ENCODE data around the gene R3HDM4. TPM values are rescaled to one million over a fixed set of nuclear protein-coding genes. Genes with fewer than 3 reads are reported as not detected.

The R3HDM4 gene
- total RNA-seq, 1 donor from 2014 or later, result 35.8 TPM

DNA sequence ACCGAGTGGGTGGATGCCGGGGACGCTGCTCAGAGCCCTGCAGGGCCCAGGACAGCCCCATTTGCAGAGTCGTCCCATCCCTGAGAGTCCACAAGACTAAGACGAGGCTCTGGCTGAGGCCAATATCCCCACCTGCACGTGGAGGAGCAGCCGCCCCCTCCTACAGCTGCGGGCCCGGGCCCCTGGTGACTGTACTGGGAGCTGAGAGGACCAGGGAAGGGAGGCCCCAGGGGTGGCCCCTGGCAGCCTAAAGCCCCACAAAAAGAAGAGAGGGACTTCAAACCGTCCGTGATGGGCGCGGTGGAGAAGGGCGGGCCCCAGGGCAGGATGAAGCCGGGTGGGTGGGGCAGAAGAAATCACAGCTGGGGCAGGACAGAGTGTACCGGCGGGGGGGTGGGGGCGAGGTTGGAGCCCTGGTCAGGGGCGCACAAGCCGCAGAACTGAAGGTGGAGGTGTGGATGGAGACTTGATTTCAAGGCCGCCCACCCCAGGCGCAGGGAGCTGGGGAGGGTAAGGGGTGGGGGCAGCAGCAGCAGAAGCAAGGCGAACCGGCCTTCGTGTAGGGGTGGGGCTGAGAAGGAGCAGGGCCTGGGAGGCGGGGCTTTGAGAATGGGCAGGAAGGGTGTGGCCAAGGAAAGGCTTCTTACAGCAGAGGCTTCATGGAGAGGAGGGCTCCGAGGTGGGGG is 40.6 kb downstream of the R3HDM4 start:
- Histone ChIP-seq H3K4me3 (ENCODE audit: low read depth, low read length) (peak overlapping the region; percentile 10), H3K36me3 (ENCODE audit: control insufficient read depth, insufficient read depth, low read length) (peaks cover 13% of the 10 kb centered on the region)

DNA sequence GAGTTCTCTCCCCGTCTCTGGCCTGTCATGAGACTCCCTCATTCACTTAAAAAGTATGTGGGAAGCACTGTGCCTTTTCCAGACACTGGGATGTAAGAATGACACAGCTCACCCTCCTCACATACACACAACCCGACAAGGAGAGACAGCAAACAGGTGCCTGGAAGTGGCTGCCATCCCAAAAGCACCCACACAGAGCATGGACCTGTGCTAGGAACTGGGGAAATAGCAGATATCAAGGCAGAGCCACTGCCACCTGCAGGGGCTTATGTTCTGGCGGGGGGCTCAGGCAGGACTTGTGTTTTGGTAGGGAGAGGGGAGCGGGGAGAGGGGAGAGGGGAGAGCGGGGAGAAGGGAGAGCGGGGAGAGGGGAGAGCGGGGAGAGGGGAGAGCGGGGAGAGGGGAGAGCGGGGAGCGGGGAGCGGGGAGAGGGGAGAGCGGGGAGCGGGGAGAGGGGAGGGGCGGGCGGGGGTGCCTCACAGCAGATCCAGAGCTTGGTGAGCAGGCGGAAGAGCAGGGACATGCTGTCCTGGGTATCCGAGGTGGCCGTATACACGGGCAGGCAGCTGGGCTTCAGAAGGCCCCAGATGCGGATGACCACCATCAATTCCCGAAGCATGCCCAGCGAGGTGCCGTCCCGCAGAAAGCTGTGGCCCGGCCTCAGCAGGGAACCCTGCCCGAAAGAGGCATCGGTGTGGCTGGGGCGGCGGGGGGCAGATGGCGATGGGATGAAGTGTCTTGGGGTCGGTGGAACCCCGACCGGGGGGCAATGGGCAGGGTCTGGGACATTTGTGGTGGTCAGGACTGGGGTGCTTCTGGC is 41.4 kb downstream of the R3HDM4 start:
- Histone ChIP-seq H3K4me3 (ENCODE audit: low read depth, low read length) (peak overlapping the region; percentile 10), H3K36me3 (ENCODE audit: control insufficient read depth, insufficient read depth, low read length) (peaks cover 11% of the 10 kb centered on the region), H3K27me3 (ENCODE audit: control insufficient read depth, insufficient read depth, low read length) (no peaks in the 10 kb centered on the region)
- FAIRE-seq (no peak), DNase-seq (ENCODE audit: low read depth) (peak; percentile 20)
- TF ChIP-seq, protein P1, sequence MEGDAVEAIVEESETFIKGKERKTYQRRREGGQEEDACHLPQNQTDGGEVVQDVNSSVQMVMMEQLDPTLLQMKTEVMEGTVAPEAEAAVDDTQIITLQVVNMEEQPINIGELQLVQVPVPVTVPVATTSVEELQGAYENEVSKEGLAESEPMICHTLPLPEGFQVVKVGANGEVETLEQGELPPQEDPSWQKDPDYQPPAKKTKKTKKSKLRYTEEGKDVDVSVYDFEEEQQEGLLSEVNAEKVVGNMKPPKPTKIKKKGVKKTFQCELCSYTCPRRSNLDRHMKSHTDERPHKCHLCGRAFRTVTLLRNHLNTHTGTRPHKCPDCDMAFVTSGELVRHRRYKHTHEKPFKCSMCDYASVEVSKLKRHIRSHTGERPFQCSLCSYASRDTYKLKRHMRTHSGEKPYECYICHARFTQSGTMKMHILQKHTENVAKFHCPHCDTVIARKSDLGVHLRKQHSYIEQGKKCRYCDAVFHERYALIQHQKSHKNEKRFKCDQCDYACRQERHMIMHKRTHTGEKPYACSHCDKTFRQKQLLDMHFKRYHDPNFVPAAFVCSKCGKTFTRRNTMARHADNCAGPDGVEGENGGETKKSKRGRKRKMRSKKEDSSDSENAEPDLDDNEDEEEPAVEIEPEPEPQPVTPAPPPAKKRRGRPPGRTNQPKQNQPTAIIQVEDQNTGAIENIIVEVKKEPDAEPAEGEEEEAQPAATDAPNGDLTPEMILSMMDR (IDR thresholded peaks at IDR 0.05; ENCODE audit: insufficient read depth, low read length, severe bottlenecking), result no peak

More for the DNA sequence above, 40.6 kb downstream of the R3HDM4 start:
- no peaks in the 10 kb centered on the region for H3K27me3 ChIP-seq (ENCODE audit: control insufficient read depth, insufficient read depth, low read length)
- FAIRE-seq, result no peak
- DNase-seq (ENCODE audit: low read depth), result peak; percentile 75
- TF ChIP-seq, protein P1 (IDR thresholded peaks at IDR 0.05; ENCODE audit: insufficient read depth, low read length, severe bottlenecking), result no peak

DNA sequence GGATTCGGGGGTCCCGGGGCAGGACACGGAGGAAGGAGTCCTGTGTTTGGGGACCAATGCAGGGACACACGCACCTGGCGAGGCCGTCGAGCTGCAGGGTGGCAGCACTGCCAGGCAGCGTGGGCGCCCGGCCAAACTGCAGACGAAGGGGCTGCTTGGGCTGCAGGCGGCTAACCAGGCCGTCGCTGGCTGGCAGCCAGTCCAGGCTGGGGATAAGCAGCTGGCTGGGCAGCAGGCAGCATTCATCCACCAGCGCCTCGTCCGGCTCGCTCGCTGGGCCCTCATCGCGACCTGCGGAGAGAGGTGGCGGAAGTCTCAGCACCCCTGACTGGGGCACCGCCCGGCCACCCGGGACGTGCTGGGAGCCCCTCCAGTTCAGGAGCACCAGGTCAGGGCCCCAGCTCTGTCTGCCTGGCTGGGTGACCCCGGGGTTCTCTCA is 42.0 kb downstream of the R3HDM4 start:
- FAIRE-seq (no peak), DNase-seq (ENCODE audit: low read depth) (no peak)
- Histone ChIP-seq H3K27me3 (ENCODE audit: control insufficient read depth, insufficient read depth, low read length) (no peaks in the 10 kb centered on the region), H3K36me3 (ENCODE audit: control insufficient read depth, insufficient read depth, low read length) (peaks cover 10% of the 10 kb centered on the region), H3K4me3 (ENCODE audit: low read depth, low read length) (no peak overlapping the region)
- TF ChIP-seq, protein P1 (IDR thresholded peaks at IDR 0.05; ENCODE audit: insufficient read depth, low read length, severe bottlenecking), result no peak

DNA sequence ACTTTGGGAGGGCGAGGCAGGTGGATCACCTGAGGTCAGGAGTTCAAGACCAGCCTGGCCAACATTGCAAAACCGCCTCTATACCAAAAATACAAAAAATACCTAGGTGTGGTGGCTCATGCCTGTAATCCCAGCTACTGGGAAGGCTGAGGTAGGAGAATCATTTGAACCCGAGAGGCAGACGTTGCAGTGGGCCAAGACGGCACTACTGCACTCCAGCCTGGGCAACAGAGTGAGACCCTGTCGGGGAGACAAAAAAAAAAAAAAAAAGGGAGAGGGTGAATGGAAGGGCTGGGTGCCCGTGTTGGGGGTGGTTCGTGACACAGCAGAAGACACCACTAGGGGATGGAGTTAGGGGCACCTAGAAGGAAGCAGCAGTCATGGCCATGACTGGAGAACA is 42.7 kb downstream of the R3HDM4 start:
- H3K4me3 ChIP-seq (ENCODE audit: low read depth, low read length), result no peak overlapping the region
- peaks cover 10% of the 10 kb centered on the region for H3K36me3 ChIP-seq (ENCODE audit: control insufficient read depth, insufficient read depth, low read length)
- TF ChIP-seq, protein P1 (IDR thresholded peaks at IDR 0.05; ENCODE audit: insufficient read depth, low read length, severe bottlenecking), result no peak
- no peaks in the 10 kb centered on the region for H3K27me3 ChIP-seq (ENCODE audit: control insufficient read depth, insufficient read depth, low read length)
- no peak for DNase-seq (ENCODE audit: low read depth)
- FAIRE-seq, result no peak

DNA sequence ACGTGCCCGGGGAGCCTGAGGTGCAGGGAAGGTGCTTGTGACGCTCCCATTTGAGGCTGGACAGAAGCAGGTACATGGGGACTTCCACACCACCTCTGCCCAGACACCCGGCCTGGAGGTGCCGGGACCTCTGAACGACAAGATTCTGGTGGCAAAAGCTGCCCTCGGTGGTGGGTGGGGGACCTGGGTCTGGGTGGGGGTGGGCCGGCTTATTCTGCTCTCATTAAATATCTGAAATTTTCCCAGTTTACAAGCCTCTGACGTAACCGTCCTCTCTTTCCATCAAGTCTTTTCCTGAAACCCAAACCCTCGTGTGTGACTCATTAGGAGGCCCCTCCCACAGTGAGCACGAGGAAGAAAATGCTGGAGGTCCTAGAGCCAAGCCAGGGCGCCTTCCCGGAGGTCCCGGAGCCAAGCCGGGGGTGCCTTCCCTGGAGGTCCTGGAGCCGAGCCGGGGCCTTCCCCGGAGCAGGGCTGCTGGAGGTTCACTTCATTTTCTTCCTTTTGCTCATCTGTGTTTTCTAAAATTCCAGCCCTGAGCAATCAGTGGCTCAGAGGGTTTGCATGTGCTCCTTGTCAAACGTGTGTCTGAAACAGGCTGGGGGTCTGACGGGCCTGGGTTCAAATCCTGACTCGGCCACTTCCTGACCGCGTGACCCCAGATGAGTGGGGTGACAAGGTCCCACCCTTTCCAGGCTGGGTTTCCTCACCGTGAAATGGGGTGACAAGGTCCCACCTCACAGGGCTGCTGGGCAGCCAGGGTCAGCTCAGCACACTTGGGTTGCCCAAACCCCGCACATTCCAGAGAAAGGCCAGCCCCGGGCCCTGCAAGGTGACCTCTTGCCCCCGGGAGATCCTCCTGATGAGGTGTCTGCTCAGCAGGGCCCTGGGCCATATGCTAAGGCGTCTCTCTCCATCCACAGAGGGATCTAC is 43.5 kb downstream of the R3HDM4 start:
- TF ChIP-seq, protein P1 (IDR thresholded peaks at IDR 0.05; ENCODE audit: insufficient read depth, low read length, severe bottlenecking), result no peak
- no peak overlapping the region for H3K4me3 ChIP-seq (ENCODE audit: low read depth, low read length)
- H3K27me3 ChIP-seq (ENCODE audit: control insufficient read depth, insufficient read depth, low read length), result no peaks in the 10 kb centered on the region
- peaks cover 9% of the 10 kb centered on the region for H3K36me3 ChIP-seq (ENCODE audit: control insufficient read depth, insufficient read depth, low read length)
- no peak for FAIRE-seq
- DNase-seq (ENCODE audit: low read depth), result peak; percentile 82
